ENCODE data around the gene SMURF2. TPM values are rescaled to one million over a fixed set of nuclear protein-coding genes. Genes with fewer than 3 reads are reported as not detected.

The SMURF2 gene
- total RNA-seq, 1 experiment from 2014 or later = 35.3 TPM

GRCh38 chr17:64575431-64575830 lies 86.7 kb downstream of the SMURF2 start:
- Histone ChIP-seq H3K23ac (ENCODE audit: insufficient read length, low read depth, low read length) (no peak overlapping the region), H3K18ac (ENCODE audit: insufficient read length, low read depth, low read length) (no peak overlapping the region), H2AK5ac (ENCODE audit: insufficient read length, low read length) (no peak overlapping the region), H3K23me2 (ENCODE audit: insufficient read length, low read depth, low read length, poor library complexity, severe bottlenecking) (no peaks in the 10 kb centered on the region), H3K9ac (ENCODE audit: extremely low read depth, insufficient read length, low read length) (no peak overlapping the region), H3T11ph (ENCODE audit: low read length) (no peak overlapping the region), H2BK15ac (ENCODE audit: low read depth, low read length) (no peak overlapping the region), H3K79me1 (ENCODE audit: insufficient read depth, low read depth, low read length, poor library complexity, severe bottlenecking) (no peaks in the 10 kb centered on the region), H4K8ac (replicated peaks; ENCODE audit: insufficient read length, low read depth, low read length) (no peak overlapping the region), H4K20me1 (ENCODE audit: control insufficient read depth, insufficient read depth, insufficient read length) (no peaks in the 10 kb centered on the region), H2AFZ (ENCODE audit: low read length) (no peak overlapping the region), H2BK120ac (ENCODE audit: low read depth, low read length, poor library complexity, severe bottlenecking) (no peak overlapping the region), H3K4me2 (ENCODE audit: insufficient read depth, insufficient read length, low read length) (no peak overlapping the region), H3K79me2 (ENCODE audit: insufficient read depth, low read length) (no peaks in the 10 kb centered on the region), H2BK5ac (ENCODE audit: insufficient read length, low read length) (no peak overlapping the region), H3K9me3 (ENCODE audit: control insufficient read depth, low read depth, low read length) (no peaks in the 10 kb centered on the region), H2BK12ac (ENCODE audit: insufficient read length, low read depth, low read length) (no peak overlapping the region), H3K56ac (ENCODE audit: insufficient read length, low read depth, low read length) (no peak overlapping the region), H3K27ac (ENCODE audit: insufficient read length, low read depth, low read length) (no peak overlapping the region), H4K91ac (ENCODE audit: insufficient read length, low read depth, low read length) (no peak overlapping the region), H4K5ac (ENCODE audit: insufficient read length, low read depth, low read length) (no peak overlapping the region), H2BK20ac (ENCODE audit: low read depth, low read length, poor library complexity, severe bottlenecking) (no peak overlapping the region), H3K4ac (ENCODE audit: low read depth, low read length) (no peak overlapping the region), H3K4me1 (ENCODE audit: insufficient read depth, low read length) (no peaks in the 10 kb centered on the region), H3K14ac (ENCODE audit: insufficient read depth, low read length) (no peak overlapping the region), H3K27me3 (ENCODE audit: insufficient read depth, low read length) (no peaks in the 10 kb centered on the region)
- Mint-ChIP-seq H3K36me3 (ENCODE audit: insufficient read depth in 1 of 3, low read depth in 3 of 3) (peaks cover 6 to 33% (median 16%) of the 10 kb centered on the region in 3 experiments; a peak in 5 of 7 replicates), H3K27me3 (ENCODE audit: low read depth) (no peaks in the 10 kb centered on the region), H3K4me1 (no peaks in the 10 kb centered on the region), H3K27ac (no peak overlapping the region), H3K4me3 (no peak overlapping the region), H3K9me3 (no peaks in the 10 kb centered on the region)
- TF ChIP-seq, protein P1, sequence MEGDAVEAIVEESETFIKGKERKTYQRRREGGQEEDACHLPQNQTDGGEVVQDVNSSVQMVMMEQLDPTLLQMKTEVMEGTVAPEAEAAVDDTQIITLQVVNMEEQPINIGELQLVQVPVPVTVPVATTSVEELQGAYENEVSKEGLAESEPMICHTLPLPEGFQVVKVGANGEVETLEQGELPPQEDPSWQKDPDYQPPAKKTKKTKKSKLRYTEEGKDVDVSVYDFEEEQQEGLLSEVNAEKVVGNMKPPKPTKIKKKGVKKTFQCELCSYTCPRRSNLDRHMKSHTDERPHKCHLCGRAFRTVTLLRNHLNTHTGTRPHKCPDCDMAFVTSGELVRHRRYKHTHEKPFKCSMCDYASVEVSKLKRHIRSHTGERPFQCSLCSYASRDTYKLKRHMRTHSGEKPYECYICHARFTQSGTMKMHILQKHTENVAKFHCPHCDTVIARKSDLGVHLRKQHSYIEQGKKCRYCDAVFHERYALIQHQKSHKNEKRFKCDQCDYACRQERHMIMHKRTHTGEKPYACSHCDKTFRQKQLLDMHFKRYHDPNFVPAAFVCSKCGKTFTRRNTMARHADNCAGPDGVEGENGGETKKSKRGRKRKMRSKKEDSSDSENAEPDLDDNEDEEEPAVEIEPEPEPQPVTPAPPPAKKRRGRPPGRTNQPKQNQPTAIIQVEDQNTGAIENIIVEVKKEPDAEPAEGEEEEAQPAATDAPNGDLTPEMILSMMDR (conservative IDR thresholded peaks at IDR 0.05) = no peak
- no peak for DNase-seq
- no CpG with 5 or more reads among the region's 3 CpGs for WGBS (ENCODE audit: extremely low coverage, insufficient read length, low lambda C conversion rate)
